ENCODE measurements around the gene CACUL1. TPM values are rescaled to one million over a fixed set of nuclear protein-coding genes. Genes with fewer than 3 reads are reported as not detected.

CACUL1 gene
- total RNA-seq, 1 experiment from 2014 or later, result 67.5 TPM

- H3K9me2 ChIP-seq (ENCODE audit: insufficient read depth), result no peaks in the 10 kb centered on the region
- DNase-seq (ENCODE audit: low read depth, low spot score), result no peak
- H3K4me3 ChIP-seq (replicated peaks in 1 of 2; ENCODE audit: low read depth in 1 of 2, low read length in 2 of 2), result peak overlapping the region; percentile 81 to 94
- ATAC-seq, result peak; percentile 8
- ChIA-PET POLR2A (interaction anchor here (1.0 to 1.8 kb wide), 4 partner anchors 10 to 91 kb away, joined by 3 to 6 read pairs (median 5); no protein-coding TSS in a partner anchor), CTCF (interaction anchor here (1.5 to 2.5 kb wide), 2 partner anchors 33 to 96 kb away, joined by 4 to 17 read pairs; no protein-coding TSS in a partner anchor), RAD21 (ENCODE audit: low non-redundant PET in 1 of 2, low total read pairs in 2 of 2, uncharacterized antibody in 2 of 2, unreplicated experiment in 2 of 2) (no interaction called here)
- TF ChIP-seq ZFX (IDR thresholded peaks at IDR 0.05), result no peak
- no peak for TF ChIP-seq POLR2AphosphoS5 (IDR thresholded peaks at IDR 0.05; ENCODE audit: low read depth, low read length)
- TF ChIP-seq JUND (IDR thresholded peaks at IDR 0.05), result no peak
- TF ChIP-seq TCF7L2 (IDR thresholded peaks at IDR 0.05; ENCODE audit: borderline replicate concordance, extremely low read depth, insufficient read depth, insufficient read length), result no peak
- no peak for TF ChIP-seq ZBTB33 (IDR thresholded peaks at IDR 0.05; ENCODE audit: extremely low read depth, insufficient replicate concordance, low read length)
- no peak for TF ChIP-seq SIN3A (IDR thresholded peaks at IDR 0.05; ENCODE audit: low read depth)
- TF ChIP-seq EGR1 (IDR thresholded peaks at IDR 0.05; ENCODE audit: low read depth), result no peak
- TF ChIP-seq SRF (IDR thresholded peaks at IDR 0.05; ENCODE audit: low read depth), result no peak
- no peak for TF ChIP-seq POLR2A (IDR thresholded peaks at IDR 0.05; ENCODE audit: borderline replicate concordance, extremely low read depth, insufficient read depth, insufficient read length)
- no peak for TF ChIP-seq CEBPB (IDR thresholded peaks at IDR 0.05; ENCODE audit: low read depth)
- TF ChIP-seq EZH2 (IDR thresholded peaks at IDR 0.05), result no peak
- TF ChIP-seq SP1 (IDR thresholded peaks at IDR 0.05; ENCODE audit: low read depth), result no peak
- no peak for TF ChIP-seq FOSL1 (IDR thresholded peaks at IDR 0.05; ENCODE audit: low read depth)
- TF ChIP-seq EZH2phosphoT487 (IDR thresholded peaks at IDR 0.05; ENCODE audit: borderline replicate concordance), result no peak
- TF ChIP-seq ZNF274 (IDR thresholded peaks at IDR 0.05; ENCODE audit: low read depth, low read length), result no peak
- no peak for TF ChIP-seq RAD21 (IDR thresholded peaks at IDR 0.05; ENCODE audit: low read depth)
- TF ChIP-seq ELF1 (IDR thresholded peaks at IDR 0.05; ENCODE audit: borderline replicate concordance, low read depth), result no peak
- intact Hi-C loops (cut with micrococcal nuclease), result no loop called here
- peaks cover 63% of the 10 kb centered on the region for H3K79me2 ChIP-seq (ENCODE audit: insufficient read depth, low read length)
- peak overlapping the region; percentile 81 for H3K9ac ChIP-seq (ENCODE audit: low read length)
- no peaks in the 10 kb centered on the region for H3K36me3 ChIP-seq (ENCODE audit: control insufficient read depth in 1 of 2, insufficient read depth in 2 of 2, low read length in 2 of 2)
- no peaks in the 10 kb centered on the region for H3K9me3 ChIP-seq (ENCODE audit: control insufficient read depth in 1 of 2, insufficient read depth in 1 of 2, low read depth in 1 of 2, low read length in 2 of 2)
- no peaks in the 10 kb centered on the region for H3K27me3 ChIP-seq (ENCODE audit: insufficient read depth, low read length)
- peaks cover 16% of the 10 kb centered on the region for H4K20me1 ChIP-seq (ENCODE audit: insufficient read depth)
- H3K27ac ChIP-seq (ENCODE audit: low read depth, low read length), result peak overlapping the region; percentile 83
- H3K4me1 ChIP-seq (ENCODE audit: control insufficient read depth in 1 of 2, insufficient read depth in 2 of 2, low read length in 2 of 2), result peaks cover 10 to 21% of the 10 kb centered on the region in 2 experiments
- TSS peak; percentile 45 for BruUV-seq (replicated peaks)
- H3K4me2 ChIP-seq (ENCODE audit: low read length), result peak overlapping the region; percentile 92
- H2AFZ ChIP-seq (ENCODE audit: low read depth, low read length, poor library complexity, severe bottlenecking), result no peak overlapping the region
These were observed 1.2 kb downstream of the CACUL1 start for GRCh38 chr10:118753331-118754228.

Data from HCT116 (cell line).